Mucosa of rectum (tissue), 2 donors: ENCODE results near the gene CDYL.

Source experiments
- H3K27ac ChIP-seq, 2 donors: one replicate each; pipeline ENCODE4 v1.7.0; 2013; ENCODE audit warnings: inconsistent platforms in 2 of 2, low read depth in 2 of 2, low read length in 2 of 2
- H3K27me3 ChIP-seq, 2 donors: one replicate each; pipeline ENCODE4 v1.7.0; 2013; ENCODE audit warnings: low read length in 2 of 2; ENCODE audit not compliant: control insufficient read depth in 2 of 2, insufficient read depth in 2 of 2
- H3K36me3 ChIP-seq, 2 donors: one replicate each; pipeline ENCODE4 v1.7.0; 2013; ENCODE audit warnings: low read length in 2 of 2; ENCODE audit not compliant: control insufficient read depth in 2 of 2, insufficient read depth in 2 of 2
- H3K4me1 ChIP-seq, 2 donors: one replicate each; pipeline ENCODE4 v1.7.0; 2013; ENCODE audit warnings: low read length in 2 of 2, mild to moderate bottlenecking in 1 of 2; ENCODE audit not compliant: control insufficient read depth in 2 of 2, insufficient read depth in 2 of 2
- H3K4me3 ChIP-seq, 2 donors: one replicate each; pipeline ENCODE4 v1.7.0; 2013; ENCODE audit warnings: low read length in 2 of 2
- H3K9ac ChIP-seq, 2 donors: one replicate each; pipeline ENCODE4 v1.7.0; 2013; ENCODE audit warnings: low read length in 2 of 2, low read depth in 1 of 2, mild to moderate bottlenecking in 1 of 2
- H3K9me3 ChIP-seq, 2 donors: one replicate each; pipeline ENCODE4 v1.7.0; 2013; ENCODE audit warnings: low read length in 2 of 2; ENCODE audit not compliant: control insufficient read depth in 2 of 2
- donor health status: healthy.
- donor health status: Normal muscosa, but diverticular disease.

CDYL gene

GRCh38 chr6:4940416-4940815, 164.2 kb downstream of the CDYL start:
- H3K9ac ChIP-seq = no peak overlapping the region
- H3K27ac ChIP-seq = no peak overlapping the region
- no peaks in the 10 kb centered on the region for H3K27me3 ChIP-seq
- H3K36me3 ChIP-seq = peaks cover 11 to 31% of the 10 kb centered on the region in 2 donors
- no peaks in the 10 kb centered on the region for H3K9me3 ChIP-seq
- H3K4me3 ChIP-seq = no peak overlapping the region
- peaks cover 0 to 10% of the 10 kb centered on the region in 2 donors for H3K4me1 ChIP-seq

GRCh38 chr6:4941782-4942672, 165.8 kb downstream of the CDYL start:
- Histone ChIP-seq H3K27ac (no peak overlapping the region), H3K36me3 (peaks cover 21 to 30% of the 10 kb centered on the region in 2 donors), H3K9me3 (no peaks in the 10 kb centered on the region), H3K4me3 (no peak overlapping the region), H3K27me3 (no peaks in the 10 kb centered on the region), H3K9ac (no peak overlapping the region), H3K4me1 (peaks cover 0 to 10% of the 10 kb centered on the region in 2 donors)

DNA sequence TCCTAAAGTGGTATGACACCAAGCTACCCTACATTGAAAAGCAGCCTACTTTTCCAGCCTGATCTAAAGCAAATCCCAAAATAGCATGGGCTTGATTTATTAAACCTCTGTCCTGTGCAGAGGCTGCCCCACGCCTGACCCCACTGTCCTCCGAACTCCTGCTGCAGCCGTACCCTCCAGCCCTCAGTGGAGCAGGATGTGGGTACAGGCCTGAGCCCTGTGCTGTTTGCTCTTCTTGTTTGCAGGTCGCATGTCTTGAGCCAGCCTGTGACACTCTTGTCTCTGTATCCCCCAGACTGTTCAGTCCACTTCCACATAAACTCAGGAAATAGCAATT, 166.4 kb downstream of the CDYL start:
- H3K27me3 ChIP-seq = no peaks in the 10 kb centered on the region
- H3K36me3 ChIP-seq = peaks cover 21 to 28% of the 10 kb centered on the region in 2 donors
- no peaks in the 10 kb centered on the region for H3K9me3 ChIP-seq
- H3K4me3 ChIP-seq = no peak overlapping the region
- no peak overlapping the region for H3K9ac ChIP-seq
- H3K4me1 ChIP-seq = peaks cover 0 to 10% of the 10 kb centered on the region in 2 donors
- no peak overlapping the region for H3K27ac ChIP-seq

- Histone ChIP-seq H3K9me3 (no peaks in the 10 kb centered on the region), H3K4me1 (peaks cover 0 to 10% of the 10 kb centered on the region in 2 donors), H3K27ac (no peak overlapping the region), H3K9ac (no peak overlapping the region), H3K27me3 (no peaks in the 10 kb centered on the region), H3K4me3 (no peak overlapping the region), H3K36me3 (peaks cover 22 to 30% of the 10 kb centered on the region in 2 donors)
Observed at GRCh38 chr6:4943716-4944115, 167.5 kb downstream of the CDYL start.

DNA sequence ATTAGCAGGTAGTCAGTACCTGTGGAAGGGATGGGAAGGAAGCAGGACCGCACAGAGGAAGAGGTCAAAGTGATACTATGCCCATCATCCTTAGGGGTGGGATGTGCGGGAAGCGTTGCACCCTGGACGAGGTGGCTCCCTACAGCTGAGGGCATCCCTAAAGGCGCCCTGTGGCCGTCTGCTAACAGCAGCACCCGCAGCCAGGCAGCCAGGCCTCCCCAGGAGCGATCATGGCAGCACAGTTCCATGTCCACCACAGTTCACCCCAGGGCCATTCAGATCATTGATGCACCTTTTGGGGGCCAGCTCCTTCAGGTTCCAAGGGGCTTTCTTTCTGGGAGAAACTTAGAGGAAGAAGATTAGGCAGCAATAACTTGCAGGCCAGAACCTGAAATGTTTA, 168.1 kb downstream of the CDYL start:
- peaks cover 0 to 10% of the 10 kb centered on the region in 2 donors for H3K4me1 ChIP-seq
- H3K27ac ChIP-seq = no peak overlapping the region
- no peak overlapping the region for H3K9ac ChIP-seq
- H3K4me3 ChIP-seq = no peak overlapping the region
- peaks cover 29 to 35% of the 10 kb centered on the region in 2 donors for H3K36me3 ChIP-seq
- H3K9me3 ChIP-seq = no peaks in the 10 kb centered on the region
- H3K27me3 ChIP-seq = no peaks in the 10 kb centered on the region

GRCh38 chr6:4946521-4946920, 170.3 kb downstream of the CDYL start:
- Histone ChIP-seq H3K9ac (no peak overlapping the region), H3K9me3 (no peaks in the 10 kb centered on the region), H3K4me1 (peaks cover 0 to 10% of the 10 kb centered on the region in 2 donors), H3K4me3 (no peak overlapping the region), H3K27me3 (no peaks in the 10 kb centered on the region), H3K36me3 (peaks cover 34 to 46% of the 10 kb centered on the region in 2 donors), H3K27ac (no peak overlapping the region)

- no peak overlapping the region for H3K4me3 ChIP-seq
- peaks cover 42 to 50% of the 10 kb centered on the region in 2 donors for H3K36me3 ChIP-seq
- H3K4me1 ChIP-seq = peaks cover 0 to 4% of the 10 kb centered on the region in 2 donors
- no peak overlapping the region for H3K27ac ChIP-seq
- H3K27me3 ChIP-seq = no peaks in the 10 kb centered on the region
- no peaks in the 10 kb centered on the region for H3K9me3 ChIP-seq
- H3K9ac ChIP-seq = no peak overlapping the region
Observed at GRCh38 chr6:4947716-4948115, 171.5 kb downstream of the CDYL start.

DNA sequence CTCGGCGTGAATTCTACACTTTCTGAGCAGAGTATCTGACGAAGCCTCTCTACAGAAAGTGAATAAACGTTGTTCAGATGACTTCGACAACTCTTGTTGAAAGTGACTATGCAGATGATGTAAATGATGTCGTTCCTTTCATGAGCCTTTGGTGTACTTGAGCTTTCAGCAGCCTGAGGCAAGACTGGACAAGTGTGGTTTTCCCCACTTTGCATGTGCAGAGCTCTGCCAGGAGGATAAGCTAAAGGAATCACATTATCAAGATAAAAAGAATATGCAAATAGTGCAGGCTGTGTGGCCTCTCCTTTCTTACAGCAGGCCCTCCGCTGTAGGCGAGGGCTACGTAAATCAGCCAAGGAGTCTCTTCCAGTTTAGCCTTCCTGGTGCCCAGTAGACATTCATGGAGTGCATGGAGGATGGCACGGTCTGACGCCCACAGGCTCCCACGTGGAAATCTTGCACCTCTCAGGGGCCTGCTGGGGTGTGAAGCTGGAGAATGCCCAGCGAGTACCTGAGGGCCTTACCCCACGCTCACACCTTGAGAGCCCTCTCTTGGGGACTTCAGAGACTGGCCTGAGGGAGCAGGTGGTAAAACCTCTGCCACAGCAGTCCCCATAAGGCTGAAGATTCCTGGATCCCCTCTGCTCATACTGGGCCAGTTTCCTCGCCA, 172.7 kb downstream of the CDYL start:
- Histone ChIP-seq H3K27me3 (no peaks in the 10 kb centered on the region), H3K27ac (no peak overlapping the region), H3K9me3 (no peaks in the 10 kb centered on the region), H3K9ac (no peak overlapping the region), H3K4me1 (no peaks in the 10 kb centered on the region), H3K36me3 (peaks cover 48 to 50% of the 10 kb centered on the region in 2 donors), H3K4me3 (no peak overlapping the region)

GRCh38 chr6:4950076-4950475, 173.9 kb downstream of the CDYL start:
- Histone ChIP-seq H3K27ac (no peak overlapping the region), H3K4me1 (no peaks in the 10 kb centered on the region), H3K9ac (no peak overlapping the region), H3K4me3 (no peak overlapping the region), H3K9me3 (no peaks in the 10 kb centered on the region), H3K36me3 (peaks cover 44 to 46% of the 10 kb centered on the region in 2 donors), H3K27me3 (no peaks in the 10 kb centered on the region)

- Histone ChIP-seq H3K9me3 (no peaks in the 10 kb centered on the region), H3K9ac (no peak overlapping the region), H3K4me1 (no peaks in the 10 kb centered on the region), H3K36me3 (peaks cover 38 to 41% of the 10 kb centered on the region in 2 donors), H3K4me3 (no peak overlapping the region), H3K27ac (no peak overlapping the region), H3K27me3 (no peaks in the 10 kb centered on the region)
Observed at GRCh38 chr6:4950836-4951533, 174.8 kb downstream of the CDYL start.
